ENCODE measurements around the gene MEIOC.
"Not testable (repeated sequence)": the region's sequence is repeated elsewhere in the genome, so short reads cannot be mapped to it uniquely, and the experiment has no call there.

The MEIOC gene

DNA sequence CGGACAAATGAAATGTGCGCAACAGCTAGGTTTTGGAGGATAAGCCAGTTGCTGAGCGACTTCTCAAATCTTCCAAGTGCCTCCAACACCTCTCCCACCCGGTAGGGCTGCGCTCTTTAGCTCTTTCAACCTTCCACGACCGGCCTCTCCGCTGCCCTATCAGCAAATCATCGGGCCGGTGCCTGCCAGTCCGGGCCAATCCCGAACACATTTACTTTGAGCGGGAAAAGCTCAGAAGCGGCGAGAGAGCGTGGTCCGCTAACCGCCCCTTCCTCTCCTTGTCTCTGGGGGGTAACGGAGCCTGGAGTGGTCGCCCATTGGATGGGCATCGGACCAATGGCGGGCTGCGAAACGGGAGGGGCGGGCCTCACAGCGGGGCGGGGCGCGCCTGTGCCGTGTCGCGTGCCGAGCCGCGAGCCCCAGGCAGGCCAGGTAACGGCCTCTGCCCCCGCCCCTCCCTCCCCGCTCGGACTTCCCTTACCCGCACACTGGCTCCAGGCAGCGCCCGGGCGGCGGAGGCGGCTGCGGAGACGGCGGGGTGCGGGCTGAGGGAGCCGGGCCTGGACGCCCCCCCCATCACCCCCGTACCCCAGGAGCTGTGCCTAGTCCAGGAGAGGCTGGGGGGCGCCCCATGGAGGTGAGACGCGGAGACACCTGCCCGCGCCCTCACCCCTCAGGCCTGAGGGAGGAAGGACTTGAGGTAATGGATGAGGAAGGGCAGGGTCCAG, at the start of gene MEIOC:
MEIOC (plus strand) TSS at position 486 of the 728 bp plus-strand sequence; CDS start at position 632, 146 bp downstream.
- DNase-seq = peak; percentile 78 to 88

DNA sequence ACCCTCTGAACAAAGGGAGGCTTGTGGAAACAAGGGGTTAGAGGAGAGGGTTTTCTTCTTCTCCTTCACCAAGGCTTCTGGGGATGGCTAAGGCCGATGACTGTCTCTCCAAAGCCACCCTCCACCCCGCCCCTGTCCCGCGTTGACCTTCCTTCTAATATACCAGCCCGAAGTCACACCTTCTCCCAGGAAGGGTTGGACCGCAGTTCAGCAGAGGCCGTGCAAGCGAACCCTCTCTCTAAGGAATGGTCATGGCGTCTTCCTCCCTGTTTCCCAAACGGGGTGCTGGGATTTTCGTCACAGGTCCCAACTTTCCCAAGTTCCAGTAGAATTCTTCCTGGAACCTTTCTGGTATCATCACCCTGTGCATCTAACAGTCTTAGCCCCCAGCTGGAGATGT, 49.6 kb upstream of the MEIOC start:
- DNase-seq = no peak

DNA sequence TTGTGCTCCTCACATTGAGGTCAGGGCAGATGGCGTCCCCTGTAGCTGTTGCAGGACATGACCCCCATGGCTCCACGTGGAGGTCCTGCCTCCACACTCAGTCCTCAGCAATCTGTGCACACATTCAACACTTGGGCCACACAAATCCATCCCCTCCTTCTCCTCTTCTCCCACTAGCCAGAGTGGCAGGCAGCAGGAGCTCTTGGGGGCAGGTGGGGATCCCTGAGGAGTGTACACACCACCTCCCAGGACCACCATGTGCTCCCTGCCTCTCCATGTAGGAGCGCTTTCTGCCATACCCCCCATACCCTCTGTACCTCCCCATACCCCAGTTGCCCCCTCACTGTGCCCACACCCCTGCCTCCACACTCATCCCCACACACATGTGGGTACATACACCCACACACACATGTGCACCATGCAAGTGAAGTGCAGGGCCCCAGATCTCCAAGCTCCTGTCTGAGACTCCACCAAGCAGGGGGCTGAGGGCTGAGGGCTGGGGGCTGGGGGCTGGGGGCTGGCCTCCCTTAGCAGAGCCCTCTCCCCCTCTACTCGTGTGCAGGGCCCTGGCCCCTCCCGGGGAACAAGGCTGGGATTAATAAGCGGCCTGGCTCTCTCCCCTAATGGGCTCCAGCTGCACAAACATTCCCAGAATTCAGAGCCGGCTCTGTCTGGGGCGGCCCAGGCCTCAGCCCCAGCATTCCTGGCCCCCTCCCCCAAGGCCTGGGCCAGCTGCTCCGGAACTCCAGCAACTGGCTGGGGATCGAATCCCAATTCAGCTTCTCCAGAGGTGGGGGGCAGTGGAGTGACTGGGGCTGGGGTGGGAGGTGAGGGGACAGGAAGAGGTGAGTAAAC, 48.2 kb upstream of the MEIOC start:
- no peak for DNase-seq

DNA sequence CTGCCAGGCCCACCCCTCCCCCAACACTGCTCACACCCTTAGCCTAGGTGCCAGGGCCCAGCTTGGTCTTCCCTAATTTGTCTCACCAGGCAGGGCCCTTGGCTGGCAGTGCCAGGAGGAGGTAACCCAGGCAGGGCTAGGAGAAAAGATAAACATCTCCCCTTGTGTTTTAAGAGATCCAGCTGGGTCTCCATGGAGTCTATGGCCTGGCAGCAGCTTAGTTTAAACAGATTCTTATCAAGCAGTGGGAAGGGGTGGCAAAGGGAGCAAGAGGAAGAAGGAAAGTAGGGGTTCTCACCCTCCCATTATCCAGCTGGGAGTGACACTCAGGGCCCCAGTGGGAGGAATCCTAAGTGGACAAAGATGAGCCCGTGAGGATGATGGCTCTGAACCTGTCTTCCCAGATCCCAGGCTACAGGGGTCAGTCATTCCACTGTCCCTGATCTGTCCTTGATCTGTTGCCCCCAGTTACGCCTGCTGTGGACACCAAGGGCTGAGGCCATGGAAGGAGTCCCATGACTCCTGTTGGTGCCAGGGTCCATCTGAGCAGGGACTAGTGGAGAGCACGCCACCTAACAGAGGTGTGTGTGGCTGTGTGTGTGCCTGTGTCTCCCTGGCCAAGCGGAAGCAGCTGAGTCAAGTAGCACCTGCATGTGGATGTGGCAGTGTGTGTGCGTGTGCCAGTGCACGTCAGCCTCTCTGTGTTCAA, 47.4 kb upstream of the MEIOC start:
- DNase-seq = no peak

DNA sequence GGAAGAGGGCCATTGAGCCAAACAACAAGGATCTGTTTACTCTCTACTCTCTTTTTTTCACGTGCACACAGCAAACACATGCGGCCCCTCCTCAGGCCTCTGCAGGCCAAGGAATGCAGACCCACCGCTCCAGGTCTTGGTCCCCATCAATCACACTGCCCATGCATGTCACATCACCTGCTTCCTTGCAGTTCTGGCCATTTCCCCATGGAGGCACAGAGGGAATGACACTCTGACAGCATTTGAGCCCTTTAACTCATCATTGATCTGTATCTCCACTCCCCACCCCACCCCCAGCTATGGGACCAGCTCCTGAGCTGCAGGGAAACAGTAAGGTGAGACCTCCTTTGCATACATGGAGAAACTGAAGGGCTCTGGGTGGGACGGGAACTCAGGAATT, 45.9 kb upstream of the MEIOC start:
- DNase-seq = no peak

DNA sequence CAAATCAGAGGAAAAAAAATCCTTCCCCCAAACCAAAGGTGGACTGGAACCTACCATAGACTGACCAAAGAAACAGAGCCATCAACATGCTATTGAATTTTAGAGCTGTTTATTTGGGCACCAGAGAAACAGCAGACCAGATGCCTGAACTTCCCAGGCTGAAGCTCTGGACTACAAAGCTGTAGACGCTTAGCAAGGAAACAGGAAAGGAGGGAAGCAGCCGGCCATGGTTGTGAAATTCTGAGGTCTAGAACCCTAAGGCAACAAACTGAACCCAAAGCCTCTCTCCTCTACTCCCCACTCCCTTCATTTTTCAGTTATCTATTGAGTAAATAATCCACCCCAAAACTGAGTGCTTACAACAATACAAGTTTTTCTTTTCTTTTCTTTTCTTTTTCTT, 45.4 kb upstream of the MEIOC start:
- DNase-seq = no peak

DNA sequence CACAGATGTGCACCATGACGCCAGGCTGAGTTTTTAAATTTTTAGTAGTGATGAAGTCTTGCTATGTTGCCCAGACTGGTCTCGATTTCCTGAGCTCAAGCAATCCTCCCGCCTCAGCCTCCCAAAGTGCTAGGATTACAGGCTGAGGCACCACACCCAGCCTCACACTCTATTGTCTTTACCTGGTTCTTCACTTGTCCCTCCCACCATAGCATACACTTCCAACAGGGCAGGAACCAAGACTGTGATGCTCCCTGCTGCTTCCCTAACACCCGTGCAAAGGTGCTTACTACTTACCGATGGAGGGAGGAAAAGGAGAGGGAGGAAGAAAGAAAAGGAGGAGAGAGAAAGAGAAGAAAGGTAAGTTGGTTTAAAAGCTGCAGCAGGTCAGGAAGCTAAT, 41.4 kb upstream of the MEIOC start:
- no peak for DNase-seq

DNA sequence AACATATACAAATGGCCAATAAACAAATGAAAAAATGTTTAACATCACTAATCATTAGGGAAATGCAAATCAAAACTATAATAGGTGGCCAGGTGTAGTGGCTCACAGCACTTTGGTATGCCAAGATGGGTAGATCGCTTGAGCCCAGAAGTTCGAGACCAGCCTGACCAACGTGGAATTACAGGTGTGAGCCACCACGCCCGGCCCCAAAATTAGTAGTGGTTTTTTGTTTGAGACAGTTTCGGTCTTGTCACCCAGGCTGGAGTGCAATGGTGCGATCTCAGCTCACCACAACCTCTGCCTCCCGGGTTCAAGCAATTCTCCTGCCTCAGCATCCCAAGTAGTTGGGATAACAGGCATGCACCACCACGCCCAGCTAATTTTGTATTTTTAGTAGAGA, 37.6 kb upstream of the MEIOC start:
- DNase-seq = not testable (repeated sequence)

DNA sequence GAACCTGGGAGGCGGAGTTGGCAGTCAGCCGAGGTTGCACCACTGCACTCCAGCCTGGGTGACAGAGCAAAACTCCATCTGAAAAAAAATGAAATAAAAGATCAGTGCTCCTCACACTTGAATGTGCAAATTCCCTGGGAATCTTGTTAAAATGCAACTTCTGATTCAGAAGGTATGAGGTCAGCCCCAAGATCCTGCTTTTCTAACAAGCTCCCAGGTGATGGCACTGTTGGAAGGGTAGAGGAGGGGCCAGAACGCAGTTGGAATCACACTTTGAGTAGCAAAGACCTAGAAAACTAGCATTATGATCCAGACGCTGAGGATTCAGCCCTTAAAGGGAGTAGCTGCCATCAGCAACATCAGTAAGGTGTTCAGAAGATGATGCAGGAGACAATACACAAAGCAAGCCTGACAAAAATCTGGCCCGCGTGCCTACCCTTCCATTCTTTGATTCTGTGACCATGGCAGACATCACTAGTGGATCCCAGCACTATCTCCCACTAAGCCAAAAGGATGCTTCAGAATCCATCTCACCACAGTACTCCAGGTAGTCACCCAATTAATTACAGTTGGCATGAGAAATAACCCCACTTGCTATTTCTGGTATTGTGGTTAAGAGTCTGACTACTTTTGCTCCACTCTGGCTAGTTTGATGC, 33.1 kb upstream of the MEIOC start:
- DNase-seq = peak in 1 of 2 experiments; percentile 7

DNA sequence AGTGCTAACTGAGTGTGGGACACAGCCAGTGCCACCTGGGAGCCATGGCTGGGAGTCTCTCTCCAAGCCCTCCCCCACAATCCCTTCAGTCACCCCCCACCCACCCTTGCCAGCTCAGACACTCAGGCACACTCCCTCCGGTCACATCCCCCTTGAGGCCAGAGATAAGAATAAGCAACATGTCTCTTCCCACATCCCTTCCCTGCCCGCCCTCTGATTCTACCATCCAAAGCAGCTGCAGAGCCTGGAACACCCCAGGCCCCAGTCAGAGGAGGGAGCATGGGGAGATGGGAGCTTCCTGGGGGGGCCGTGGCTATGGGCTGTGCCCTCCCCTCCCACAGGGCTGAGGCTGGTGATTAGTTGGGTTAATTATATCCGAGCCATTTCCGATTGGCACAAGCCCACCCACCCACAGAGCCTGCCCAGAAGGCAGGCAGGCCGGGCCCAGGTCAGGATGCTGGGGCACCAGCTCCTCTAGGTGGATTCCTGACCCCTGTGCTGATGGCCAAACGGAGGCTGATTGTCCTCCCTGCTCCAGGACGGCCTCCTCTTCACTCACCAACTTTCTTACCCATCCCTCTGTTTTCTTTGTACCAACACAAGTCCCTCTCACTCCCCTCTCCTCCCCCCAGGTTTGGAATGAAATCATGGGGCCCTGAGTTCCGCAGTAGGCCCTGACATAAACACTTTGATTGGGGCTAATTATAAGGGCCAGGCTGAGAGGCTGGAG, 28.6 kb upstream of the MEIOC start:
- no peak for DNase-seq

DNA sequence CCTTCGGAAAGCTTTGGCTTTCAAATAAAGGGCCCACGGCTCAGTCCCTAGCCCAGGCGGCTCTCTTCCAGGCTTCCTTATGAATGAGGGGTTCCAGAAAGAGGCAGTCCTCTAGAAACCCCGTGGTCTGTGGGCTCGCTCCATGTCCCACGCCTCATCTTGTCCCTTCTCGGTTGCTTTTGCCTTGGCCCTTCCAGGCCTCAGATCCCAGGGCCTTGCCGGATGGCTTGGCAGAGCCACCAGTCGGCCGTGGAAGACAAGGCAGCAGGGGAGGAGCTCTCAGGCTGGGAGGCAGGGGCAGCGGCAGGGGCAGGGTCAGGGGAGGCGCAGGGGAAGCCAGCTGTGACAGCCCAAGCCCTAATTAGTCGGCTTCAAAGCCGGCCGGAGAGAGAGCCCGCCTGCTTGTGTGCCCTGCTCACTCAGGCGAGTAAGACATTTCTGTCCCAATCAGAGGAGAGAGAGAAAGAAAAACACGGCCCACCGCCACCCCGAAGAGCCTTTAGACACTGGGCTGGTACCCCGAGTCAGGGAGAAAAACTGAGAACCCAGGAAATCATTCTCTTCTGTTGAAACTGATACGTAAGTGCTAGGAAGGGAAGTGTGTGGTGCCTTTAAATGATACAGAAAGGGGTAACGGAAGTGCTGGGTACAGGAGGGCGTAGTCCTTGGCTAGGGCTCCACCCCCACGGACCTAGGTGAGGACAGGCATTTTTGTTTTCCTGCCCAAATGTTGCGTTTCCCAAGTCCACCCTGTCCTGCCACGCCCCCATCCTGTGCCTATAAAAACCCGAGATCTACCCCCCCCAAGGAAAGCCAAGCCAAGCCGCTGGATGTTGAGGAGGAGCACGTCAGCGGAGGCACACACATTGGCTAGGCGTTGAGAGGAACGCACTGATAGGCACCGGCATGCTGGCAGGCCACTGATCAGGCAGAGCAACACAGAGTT, 27.8 kb upstream of the MEIOC start:
- DNase-seq = no peak

DNA sequence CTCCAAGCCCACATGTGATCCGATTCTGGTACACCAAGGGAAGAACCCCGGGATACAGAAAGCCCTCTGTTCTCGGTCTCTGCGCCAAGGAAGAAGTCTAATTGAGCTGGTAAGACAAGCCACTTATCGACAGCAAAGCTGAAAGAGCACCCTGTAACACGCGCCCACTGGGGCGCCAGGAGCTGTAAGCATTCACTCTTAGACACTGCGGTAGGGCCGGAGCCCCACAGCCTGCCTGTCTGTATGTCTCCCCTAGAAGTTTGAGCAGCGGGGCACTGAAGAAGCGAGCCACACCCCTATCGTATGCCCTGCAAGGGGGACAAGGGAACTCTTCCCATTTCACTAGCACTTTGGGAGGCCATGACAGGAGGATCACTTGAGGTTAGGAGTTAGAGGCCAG, 27.0 kb upstream of the MEIOC start:
- DNase-seq = no peak

DNA sequence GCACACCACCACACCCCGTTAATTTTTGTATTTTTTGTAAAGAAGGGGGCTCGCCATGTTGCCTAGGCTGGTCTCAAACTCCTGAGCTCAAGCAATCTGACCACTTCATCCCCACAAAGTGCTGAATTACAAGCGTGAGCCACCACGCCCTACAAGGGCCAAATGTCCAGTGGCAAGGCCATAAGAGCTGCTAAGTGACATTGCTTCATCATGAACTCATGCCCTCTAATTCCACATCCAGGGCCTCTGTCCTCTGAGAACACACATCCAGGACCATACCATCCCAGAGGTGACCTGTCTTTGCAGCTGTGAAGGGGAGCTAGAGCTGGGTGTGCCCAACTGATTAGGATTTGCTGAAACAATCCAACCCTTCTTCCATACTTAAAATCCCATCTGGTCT, 25.6 kb upstream of the MEIOC start:
- no peak for DNase-seq

DNA sequence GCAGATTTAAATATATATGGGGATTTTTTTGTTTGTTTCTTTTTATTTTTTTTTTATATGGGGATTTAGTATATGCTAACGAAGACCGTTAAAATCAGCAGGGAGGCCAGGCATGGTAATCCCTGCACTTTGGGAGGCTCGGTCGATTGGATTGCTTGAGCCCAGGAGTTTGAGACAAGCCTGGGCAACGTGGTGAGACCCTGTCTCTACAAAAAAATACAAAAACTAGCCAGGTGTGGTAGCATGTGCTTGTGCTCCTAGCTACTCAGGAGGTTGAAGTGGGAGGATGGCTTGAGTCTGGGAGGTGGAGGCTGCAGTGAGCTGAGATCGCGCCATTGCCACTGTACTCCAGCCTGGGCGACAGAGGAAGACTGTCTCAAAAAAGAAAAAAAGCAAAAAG, 22.3 kb upstream of the MEIOC start:
- no peak for DNase-seq

DNA sequence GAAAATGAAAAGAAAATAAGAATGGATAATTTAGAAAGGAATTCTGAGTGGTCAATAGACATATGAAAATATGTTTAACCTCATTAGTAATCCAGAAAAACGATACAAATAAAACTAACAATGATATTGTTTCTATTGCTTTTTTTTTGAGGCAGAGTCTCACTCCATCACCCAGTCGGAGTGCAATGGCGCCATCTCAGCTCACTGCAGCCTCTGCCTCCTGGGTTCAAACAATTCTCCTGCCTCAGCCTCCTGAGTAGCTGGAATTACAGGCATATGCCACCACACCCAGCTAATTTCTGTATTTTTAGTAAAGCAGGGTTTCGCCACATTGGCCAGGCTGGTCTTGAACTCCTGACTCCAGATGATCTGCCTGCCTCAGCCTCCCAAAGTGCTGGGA, 21.9 kb upstream of the MEIOC start:
- DNase-seq = not testable (repeated sequence)

DNA sequence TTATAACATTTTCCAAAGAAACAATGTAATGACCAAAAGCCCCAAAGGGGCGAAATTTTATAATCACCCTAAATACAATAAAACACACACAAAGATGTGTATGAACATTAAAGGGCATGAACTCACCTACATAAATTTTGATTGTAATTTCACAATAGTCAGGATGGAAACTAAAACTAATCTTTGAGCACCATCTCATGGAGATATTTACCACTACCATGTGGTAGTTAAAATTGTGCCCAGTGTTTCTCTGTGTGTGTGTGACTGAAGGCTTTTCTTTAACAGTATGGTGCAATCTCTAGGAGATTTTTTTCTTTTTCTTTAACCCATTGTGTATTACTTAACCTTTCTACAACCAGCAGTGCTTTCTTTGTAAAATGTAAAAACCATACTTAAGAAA, 19.7 kb upstream of the MEIOC start:
- DNase-seq = peak in 1 of 2 experiments; percentile 34

DNA sequence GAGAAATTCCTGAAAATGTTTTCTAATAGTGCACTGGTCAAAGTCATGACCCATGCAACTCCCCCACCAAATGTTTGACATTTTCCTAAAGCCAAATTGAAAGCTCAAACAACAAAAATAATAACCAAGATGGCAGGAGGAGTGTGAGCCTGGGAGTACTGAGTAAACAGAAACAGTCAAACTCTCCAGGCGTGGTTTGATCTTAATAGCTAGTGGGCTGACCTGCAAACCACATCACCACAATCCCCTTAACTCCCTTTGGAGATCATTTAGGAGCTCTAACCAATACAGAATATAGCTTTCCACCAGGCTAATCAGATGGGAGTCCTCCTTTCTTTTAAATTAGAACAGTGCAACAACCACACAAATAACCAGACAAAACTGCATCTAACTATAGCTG, 19.2 kb upstream of the MEIOC start:
- DNase-seq = no peak

DNA sequence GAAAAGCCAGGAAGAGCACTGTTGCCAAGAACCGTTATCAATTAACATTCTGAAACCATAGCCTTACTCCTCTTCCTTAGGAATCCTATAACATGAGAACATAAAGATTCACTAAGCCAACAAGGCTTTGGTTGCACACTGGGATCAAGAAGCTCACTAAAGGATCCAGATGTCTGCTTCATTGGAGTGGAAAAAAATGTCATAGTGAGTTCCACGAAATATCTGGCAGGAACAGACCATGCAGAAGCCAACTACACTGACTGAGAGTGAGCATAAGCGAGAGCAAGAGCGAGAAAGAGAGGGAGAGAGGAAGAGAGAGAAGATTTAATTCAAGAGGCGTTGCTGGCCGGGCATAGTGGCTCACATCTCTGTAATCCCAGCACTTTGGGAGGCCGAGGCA, 13.4 kb upstream of the MEIOC start:
- no peak for DNase-seq

DNA sequence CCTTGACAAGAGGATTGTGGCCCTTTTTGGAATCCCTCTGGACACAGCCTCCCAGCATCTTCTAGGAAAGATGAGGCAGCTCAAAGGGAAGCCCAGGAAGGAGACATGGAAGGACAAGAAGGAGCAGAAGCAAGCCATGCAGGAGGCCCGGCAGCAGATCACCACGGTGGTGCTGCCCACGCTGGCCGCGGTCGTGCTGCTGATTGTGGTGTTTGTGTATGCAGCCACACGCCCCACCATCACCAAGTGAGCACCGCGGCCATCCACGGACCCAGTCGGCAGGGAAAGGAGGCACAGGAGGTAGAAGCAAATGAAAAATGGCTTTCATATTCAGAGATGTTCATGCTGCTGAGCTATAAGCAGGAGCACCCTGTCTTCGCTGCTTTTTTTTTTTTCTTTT, 10.9 kb upstream of the MEIOC start:
- no peak for DNase-seq

DNA sequence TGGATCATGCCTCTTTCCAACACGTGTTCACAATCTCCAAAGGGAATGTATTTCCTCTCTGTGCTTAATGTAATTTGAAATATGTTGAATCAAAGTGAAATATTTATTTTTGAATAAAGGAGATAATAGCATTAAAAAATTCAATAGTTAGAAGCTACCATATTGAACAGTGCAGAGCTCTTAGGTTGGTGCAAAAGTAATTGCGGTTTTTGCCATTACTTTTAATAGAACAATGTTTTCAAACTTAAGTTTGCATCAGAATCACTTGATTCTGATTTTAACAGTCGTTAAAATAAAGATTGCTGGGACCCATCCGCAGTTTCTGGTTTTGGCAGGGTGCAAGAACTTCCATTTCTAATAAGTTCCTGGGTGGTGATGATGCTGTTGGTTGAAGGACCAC, 10.0 kb upstream of the MEIOC start:
- DNase-seq = no peak

DNA sequence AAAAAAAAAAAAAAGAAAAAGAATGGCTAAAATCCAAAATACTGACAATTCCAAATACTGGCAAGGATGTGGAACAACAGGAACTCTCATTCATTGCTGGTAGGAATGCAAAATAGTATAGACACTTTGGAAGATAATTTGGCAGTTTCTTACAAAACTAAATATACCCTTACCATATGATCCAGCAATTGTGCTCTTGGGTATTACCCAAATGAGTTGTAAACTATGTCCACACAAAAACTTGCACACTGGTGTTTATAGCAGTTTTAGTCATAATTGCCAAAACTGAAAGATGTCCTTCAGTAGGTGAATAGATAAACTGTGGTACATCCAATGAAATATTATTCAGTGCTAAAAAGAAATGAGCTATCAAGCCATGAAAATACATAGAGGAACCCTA, 8.5 kb upstream of the MEIOC start:
- DNase-seq = no peak

Data from SW 1271 (cell line).